Stimulated activated CD4-positive, alpha-beta T cell treated with anti-CD3 and anti-CD28 coated beads, Interleukin-2, amount 100 ng/mL, for 48 hours (primary cell): ENCODE measurements around the gene HECW1.
"Not testable (repeated sequence)": the region's sequence is repeated elsewhere in the genome, so short reads cannot be mapped to it uniquely, and the experiment has no call there.

ENCODE experiments used
- DNase-seq, 2 donors: peaks; one replicate each; pipeline ENCODE4 v3.0.0-alpha.2; 2020

The HECW1 gene

GRCh38 chr7:43588477-43589132 lies 476.2 kb downstream of the HECW1 start:
- DNase-seq, result no peak

- DNase-seq, result no peak
Observed at GRCh38 chr7:43589133-43589478, 476.7 kb downstream of the HECW1 start.

DNA sequence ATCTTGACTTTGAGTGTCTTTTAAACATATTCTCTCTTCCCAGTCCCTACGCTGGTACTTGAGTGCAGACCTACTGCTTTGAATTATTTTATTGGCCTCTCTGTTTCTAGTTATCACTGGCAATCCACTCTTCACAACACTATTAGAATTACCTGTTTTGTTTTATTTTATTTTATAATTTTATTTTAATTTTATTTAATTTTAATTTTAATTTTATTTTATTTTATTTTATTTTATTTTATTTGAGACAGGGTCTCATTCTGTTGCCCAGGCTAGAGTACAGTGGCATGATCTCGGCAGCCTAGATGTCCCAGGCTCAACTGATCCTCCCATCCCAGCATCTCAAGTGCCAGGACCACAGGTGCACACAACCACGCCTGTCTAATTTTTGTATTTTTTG lies 477.3 kb downstream of the HECW1 start:
- DNase-seq, result no peak

DNA sequence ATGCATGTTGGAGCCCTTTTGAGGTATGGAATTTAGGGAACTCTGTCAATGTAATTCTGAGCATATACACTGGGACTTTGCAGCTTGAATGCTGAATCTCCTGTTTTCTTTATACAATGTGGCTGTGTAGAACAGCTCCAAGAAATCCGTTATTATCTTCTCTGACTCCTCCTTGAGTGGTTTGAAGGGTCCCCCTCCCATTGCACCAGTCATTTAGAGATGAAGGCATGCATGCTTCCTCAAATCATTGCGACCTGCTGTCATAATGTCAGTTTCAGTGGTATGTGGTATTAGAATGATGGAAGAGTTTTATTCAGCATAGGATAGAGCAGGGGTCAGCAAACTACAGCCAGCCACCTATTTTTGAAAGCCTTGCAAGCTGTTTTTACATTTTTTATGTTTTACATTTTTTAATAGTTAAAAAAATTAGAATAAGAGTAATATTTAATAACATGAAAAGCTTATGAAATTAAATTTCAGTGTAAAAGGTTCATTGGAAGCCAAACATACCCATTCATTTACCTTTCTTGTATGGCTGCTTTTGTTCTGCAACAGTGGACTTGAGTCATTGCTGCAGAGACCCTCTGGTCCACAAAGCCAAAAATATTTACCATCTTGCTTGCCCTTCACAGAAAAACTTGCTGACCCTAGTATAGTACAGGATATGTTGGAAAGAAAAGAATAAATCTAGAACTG lies 478.6 kb downstream of the HECW1 start:
- no peak for DNase-seq

DNA sequence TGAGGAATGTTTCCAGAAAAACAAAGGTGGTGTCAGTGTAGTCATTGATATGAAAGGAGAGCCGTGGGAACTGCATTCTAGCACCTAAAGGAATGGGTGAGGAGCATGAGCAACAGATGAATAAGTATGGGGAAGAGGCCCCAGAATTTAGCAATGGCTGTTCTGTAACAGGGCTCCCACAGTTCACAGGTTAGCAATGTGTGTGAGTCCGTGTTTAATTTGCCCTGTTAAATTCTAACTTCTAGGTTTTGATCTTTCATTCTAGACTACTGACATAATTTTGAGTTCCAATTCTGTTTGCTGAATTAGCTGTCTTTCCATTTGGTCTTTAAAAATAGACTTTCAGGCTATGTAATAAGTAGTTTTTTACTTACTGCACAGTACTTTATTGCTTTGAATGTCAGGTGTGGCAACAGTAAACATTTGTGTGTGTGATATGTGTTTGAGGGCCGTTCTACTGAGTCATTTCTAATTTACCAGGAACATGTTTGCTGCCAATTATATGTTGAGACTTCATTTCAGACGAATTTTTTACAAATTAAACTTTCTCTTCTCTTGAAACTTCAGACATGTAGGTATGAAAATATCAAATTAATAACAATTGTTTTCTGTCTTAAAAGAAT lies 479.2 kb downstream of the HECW1 start:
- no peak for DNase-seq

GRCh38 chr7:43592326-43592725 lies 479.9 kb downstream of the HECW1 start:
- no peak for DNase-seq

DNA sequence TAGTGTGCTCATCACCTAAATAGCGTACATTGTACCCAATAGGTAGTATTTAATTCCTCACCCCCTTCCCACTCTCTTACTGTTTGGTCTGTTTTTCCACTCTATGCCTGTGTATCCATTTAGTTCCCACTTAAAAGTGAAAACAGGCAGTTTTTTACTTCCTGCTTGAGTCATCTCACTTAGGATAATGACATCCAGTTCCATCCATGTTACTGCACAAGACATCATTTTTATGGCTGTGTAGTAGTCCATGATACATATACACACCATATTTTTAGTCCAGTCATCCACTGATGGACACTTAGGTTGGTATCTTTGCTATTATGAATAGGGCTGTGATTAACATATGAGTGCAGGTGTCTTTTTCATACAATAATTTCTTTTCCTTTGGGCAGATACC lies 480.6 kb downstream of the HECW1 start:
- DNase-seq, result no peak

GRCh38 chr7:43594020-43594419 lies 481.6 kb downstream of the HECW1 start:
- no peak for DNase-seq

- DNase-seq, result not testable (repeated sequence)
Observed at GRCh38 chr7:43596426-43596825, 484.0 kb downstream of the HECW1 start.

DNA sequence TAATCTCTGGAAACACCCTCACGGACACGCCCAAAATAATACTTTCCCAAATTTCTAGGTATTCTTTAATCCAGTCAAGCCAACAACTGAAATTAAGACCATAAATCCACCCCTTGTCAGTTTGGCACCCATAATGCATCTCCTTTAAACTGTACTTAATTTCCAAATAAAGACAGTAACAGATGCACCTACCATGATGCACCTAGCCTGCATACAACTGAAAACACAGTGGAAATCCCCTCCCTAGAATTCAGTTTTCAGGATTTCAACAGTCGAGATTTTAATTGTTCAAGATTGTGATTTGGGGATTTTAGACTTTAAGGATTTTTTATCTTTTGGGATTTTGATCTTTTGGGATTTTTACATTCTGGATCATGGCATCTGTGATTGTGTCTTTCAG lies 487.6 kb downstream of the HECW1 start:
- DNase-seq, result no peak

DNA sequence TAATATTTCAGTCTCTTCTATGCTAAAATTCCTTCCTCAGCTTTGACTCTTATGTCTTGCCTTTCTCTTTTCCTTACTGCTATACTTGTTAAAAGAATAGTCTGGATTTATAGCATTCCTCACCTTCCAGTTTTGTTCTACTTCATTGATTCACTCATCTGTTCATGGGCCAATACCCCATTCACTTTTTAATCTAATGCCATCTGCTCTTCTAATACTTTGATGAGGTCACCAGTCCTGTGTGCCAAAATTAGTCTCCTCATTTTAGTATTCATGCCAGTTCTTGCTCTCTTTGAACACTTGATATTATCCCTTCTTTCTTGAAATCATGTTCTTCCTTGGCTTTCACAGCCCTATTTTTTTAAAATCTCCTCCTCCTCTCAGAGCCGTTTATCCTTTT lies 489.8 kb downstream of the HECW1 start:
- DNase-seq, result no peak

GRCh38 chr7:43604251-43604650 lies 491.8 kb downstream of the HECW1 start:
- DNase-seq, result no peak

- no peak for DNase-seq
Observed at GRCh38 chr7:43609097-43609496, 496.6 kb downstream of the HECW1 start.

DNA sequence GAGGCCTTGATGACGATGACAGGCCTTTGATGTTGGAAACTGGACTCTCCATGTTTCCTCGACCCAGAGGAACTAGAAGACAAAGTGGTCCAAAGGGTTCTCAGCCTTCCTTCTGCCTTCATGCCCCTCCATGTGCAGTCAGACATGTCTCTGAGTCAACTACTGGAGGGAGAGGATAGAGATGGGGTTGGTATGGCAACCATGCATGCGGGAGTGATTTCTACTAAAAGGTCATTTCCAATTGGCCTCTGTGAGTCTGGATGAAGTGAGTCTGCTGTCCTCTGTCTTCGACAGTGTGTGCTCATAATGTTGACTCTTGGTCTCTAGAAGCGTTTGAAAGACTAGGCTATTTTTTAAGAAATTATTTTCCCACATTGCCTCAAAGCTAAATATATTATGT lies 499.7 kb downstream of the HECW1 start:
- no peak for DNase-seq

GRCh38 chr7:43612599-43613589 lies 500.4 kb downstream of the HECW1 start:
- DNase-seq, result no peak
